IPS-NIHi11 (cell line): ENCODE results near the gene NUDT8.

ENCODE experiments used
- DNase-seq: peaks from one replicate; pipeline ENCODE4 v3.0.0; 2012; ENCODE audit warnings: mixed read lengths, low spot score

NUDT8 gene, protein sequence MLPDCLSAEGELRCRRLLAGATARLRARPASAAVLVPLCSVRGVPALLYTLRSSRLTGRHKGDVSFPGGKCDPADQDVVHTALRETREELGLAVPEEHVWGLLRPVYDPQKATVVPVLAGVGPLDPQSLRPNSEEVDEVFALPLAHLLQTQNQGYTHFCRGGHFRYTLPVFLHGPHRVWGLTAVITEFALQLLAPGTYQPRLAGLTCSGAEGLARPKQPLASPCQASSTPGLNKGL

DNA sequence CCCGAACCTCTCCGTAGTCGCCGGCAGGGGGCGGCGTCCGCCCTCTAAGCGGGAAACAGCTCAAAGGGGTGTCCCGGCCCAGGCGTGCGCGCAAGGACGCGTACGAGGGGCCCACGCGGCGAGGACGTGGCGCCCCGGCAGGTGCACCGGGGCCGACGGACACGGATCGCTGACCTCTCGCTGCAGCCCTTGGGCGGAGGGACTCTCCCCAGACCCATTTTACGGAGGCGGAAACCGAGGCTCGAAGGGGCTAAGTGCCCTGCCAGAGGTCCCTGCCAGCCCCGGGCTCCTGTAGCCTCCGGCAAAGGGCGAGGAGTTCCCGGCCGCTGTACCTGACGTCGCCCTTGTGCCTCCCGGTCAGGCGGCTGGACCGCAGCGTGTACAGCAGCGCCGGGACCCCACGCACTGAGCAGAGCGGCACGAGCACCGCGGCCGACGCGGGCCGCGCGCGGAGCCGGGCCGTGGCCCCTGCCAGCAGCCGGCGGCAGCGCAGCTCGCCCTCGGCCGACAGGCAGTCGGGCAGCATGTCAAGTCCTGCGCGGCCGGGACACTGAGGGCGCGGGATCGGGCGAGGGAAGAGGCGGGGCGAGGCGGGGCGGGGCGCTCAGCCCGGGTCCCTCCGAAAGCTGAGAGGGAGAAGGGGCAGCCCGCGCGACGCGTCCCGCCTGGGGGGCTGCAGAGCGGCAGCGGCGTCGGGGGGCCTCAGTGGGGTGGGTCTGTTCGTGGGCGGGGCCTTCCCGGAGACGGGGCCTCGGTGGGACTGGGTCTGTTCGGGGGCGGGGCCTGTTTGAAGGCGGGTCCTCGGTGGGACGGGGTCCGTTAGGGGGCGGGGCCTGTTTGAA lies at the start of gene NUDT8:
Gene NUDT8, minus strand, starts transcription at position 552 of the 842 bp plus-strand sequence. Its CDS starts 26 bp downstream, at position 526.
- peak; percentile 76 for DNase-seq

DNA sequence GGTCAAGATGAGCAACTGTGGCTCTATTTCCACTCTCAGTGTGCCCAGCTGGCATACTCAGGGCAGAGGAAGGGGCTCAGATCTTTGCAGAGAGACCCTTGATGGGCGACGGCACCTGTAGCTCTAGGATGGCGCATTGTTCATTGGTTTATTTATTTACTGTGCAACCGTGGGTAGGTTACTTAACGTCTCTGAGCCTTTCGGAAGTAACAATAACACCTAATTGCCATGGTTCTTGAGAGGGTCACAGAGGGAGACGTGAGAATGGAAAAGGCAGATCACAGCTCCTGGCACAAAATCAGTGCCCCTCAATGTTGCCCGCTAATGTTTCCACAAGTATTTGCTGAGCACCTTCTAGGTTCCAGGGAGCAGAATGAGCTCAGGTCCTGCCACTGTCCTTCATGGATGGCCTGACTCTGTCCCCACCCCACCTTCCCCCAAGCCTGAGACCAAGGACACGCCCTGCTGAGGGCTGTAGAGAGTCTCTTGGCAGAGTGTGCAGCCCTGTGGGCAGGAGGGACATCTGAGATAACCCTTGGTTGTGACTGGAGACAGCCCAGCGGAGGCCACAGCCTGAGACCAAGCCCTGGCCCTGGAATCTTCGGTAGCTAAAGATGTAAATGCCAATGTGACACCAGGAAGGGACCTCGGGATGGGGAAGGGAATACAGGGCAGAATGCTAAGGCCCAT lies 45.5 kb upstream of the NUDT8 start:
- DNase-seq = no peak

DNA sequence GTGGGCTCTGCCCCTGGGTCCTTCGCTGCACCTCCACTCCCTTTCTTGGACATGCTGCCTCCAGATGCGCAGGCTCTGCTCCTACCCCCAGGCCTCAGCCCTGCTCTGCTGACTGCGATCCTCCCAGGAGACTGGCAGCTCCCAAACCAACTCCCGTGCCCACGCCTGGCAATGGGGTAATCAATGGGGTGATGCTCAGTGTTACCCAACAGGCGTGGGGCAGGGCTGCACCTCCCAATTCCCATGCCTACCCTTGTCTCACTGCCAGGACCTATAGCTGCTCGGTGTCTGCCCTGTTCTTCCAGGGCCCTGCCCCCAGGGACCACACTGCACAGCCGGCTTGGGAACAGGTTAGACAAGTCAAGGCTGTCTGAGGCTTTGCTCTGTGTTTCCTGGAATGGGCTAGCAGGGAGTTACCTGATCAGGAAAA lies 44.7 kb upstream of the NUDT8 start, which contains the start of gene ALDH3B2:
Gene ALDH3B2, minus strand, starts transcription at position 182 of the 430 bp plus-strand sequence. CDS start 7,688 bp downstream, outside the sequence.
- DNase-seq = peak; percentile 69

DNA sequence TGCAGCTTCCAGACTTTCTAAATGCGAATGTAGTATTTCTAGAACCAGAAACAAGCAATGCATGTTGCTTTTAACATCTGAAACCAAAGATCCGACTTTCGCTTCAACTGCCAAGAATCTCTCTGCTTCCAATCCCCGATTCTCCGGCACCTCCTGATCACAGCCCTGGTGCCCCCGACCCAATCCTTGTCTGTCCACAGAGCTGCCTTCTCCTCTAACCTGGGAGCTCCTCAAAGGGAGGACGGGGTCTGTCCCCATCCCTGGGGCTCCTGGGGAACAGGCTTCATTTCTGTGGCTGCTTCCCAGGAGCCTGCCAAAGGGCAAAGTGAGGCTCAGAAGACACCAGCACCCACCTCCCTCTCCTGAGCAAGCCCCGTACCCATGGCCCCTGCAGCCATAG lies 44.2 kb upstream of the NUDT8 start:
- no peak for DNase-seq

DNA sequence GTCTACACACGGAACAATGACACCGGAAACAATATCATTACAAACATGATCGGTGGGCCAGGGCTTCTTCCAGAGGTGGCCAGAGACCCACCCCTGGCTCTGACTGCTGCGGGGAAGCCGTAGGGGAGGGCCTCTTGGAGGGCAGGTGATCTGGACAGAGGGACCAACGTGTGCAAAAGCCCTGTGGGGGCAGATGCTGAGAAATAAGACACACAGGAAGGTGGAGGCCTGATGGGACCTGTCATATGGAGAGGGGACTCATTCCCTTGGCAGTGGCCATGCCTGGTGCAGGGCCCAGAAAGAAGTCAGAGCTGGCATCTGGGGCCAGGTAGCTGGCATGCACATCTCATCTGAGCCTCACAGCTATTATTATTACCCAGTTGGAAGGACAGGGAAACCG lies 43.6 kb upstream of the NUDT8 start:
- DNase-seq = no peak

DNA sequence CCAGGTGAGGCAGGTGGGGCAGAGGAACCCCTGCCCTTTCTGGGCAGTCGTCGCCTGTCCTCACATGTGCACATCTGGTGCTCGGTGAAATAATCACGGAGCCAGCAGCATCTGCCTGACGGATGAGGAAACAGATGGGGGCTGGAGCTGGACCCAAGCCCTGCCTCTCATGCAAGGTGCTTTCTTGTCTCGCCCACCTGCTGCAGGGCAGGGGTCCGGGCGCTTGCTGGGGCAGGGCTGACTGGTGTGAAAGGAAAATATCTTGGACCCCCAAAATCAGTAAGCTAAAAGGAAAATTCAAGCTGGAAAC lies 41.4 kb upstream of the NUDT8 start:
- DNase-seq = no peak

DNA sequence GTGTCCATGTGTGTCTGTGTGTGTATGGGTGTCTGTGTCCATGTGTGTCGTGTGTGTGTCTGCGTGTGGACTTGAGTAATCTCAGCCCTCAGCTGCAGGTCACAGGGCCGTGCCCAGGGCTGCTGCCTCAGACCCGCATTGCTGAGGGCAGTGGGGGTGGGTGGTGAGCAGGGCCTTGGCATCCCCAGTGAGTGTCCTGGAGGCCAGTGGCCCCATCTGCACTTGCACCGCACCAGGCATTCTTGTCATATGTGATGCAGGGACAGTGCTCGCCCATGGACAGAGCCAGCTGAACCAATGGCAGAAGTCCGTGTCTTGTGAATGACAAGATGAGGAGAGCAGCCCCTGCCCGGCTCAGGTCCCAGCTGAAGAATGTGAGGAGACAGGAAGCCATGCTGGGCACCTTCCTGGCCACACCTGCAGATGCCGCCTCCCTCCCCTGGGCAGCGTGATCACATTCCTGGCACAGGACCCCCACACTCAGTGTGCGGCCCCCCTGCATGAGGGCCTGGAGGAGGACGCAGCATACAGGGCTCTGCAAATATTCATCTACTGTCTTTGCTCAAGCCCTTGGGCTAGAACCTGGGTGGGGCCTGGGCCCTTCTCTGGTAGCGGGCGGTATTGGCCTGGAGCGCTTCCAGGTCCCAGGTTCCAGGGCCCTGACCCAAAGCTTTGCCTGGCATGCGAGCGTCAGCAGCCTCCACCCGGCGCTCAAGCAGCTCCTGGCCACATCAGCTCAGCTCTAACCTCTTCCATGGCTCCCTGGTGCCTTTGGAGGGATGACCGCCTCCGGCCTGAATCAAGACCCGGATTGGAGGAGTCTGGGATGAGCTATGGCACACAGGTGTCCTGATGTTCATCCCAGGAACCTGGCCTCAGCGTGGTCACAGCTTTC lies 40.8 kb upstream of the NUDT8 start:
- no peak for DNase-seq

DNA sequence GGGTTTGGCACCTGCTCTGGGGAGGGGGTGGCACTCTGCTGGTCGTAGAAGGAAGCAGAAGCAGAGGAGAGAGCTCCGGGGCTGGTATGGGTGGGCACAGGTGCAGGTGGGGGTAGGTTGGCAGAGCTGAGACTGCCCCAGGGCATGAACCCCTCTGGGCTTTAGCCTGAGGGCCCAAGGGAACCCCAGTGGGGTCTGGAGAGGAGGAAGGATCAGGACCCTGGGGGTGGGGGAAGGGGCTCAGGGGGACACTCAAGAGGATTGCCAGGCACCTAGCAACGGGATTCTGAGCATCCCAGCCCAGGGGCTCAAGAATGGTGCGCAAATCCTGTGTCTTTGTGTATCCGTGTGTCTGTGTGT lies 38.4 kb upstream of the NUDT8 start:
- no peak for DNase-seq

DNA sequence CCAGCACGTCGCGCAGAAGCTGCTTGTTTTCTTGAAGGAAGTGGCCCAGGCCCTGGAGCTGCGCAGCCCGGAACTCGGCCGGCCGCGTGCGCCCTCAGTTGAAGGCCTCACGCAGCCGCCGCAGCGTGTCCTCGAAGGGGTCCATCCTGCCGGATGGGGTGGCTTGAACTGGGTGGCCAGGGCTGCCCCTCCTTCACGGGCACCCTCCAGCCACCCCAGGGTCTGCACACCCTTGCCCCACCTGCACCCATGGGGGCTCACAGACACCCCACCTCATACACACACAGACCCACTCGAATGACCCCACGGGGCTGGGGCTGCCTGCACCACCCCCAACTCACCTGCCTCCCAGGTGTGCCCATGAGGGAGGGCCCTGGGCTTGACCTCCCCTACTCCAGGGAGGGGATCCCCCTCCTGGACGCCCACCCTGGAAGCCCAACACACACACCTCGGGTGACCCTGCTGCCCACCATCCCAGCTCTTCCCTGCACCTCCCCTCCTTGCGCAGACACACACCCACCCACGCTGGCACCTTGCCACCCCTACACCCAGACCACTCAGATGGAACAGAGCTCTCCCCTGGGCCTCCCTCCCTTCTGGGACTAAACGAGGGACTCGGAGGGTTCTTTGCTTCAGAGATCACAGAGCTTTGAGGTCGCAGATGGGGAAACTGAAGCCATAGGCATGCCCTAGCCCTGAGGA lies 37.9 kb upstream of the NUDT8 start:
- no peak for DNase-seq

DNA sequence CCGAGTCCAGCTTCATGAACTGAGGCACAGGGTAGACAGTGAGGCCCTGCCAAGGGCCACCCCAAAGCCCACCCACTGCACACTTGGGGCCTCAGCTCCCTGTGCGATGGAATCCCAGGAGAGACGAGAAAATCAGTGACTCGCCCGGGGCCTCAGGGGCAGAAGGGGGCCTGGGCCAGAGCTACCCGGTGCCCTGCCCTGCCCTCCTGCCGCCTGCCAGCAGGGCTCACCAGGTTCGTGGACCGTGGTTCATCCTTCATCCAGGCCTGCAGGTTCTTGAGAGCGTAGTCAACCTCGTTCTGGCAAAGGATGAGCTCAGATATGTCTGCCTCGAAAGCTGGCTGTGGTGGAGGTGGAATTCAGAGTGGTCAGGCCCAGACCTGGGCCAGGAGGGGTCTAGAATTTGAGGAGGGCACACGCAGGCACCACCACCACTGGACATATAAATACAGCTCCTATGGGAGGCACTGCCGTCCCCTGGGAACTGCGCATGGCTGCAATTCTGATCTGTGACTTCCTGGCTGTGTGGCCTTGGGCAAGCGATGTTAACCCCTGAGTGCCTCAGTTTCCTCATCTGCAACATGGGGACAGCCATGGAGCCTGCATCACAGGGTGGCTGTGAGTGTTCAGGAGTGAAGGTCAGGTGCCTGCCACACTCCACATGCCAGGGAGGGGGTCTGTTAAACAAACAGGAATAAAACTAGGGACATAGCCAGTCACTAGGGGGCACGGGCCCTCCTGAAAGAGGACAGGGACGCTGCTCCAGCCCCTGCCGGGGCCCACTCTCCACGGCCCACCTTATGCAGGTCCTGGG lies 37.1 kb upstream of the NUDT8 start:
- DNase-seq = no peak

DNA sequence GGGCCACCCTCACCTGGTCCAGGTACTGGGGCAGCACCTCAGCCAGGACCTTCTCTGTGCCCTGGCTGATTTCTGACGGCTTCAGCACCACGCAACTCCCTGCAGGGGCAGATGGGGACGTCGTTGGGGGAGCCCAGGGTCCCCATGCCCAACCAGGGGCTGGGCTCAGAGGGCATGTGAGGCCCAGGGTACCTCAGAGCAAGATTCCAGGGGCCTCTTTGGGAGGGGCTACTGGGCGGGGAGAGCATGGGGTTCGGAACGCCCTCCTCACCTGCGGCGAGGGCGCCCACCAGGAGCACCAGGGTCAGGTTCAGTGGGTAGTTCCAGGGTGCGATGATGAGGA lies 36.5 kb upstream of the NUDT8 start:
- DNase-seq = no peak

DNA sequence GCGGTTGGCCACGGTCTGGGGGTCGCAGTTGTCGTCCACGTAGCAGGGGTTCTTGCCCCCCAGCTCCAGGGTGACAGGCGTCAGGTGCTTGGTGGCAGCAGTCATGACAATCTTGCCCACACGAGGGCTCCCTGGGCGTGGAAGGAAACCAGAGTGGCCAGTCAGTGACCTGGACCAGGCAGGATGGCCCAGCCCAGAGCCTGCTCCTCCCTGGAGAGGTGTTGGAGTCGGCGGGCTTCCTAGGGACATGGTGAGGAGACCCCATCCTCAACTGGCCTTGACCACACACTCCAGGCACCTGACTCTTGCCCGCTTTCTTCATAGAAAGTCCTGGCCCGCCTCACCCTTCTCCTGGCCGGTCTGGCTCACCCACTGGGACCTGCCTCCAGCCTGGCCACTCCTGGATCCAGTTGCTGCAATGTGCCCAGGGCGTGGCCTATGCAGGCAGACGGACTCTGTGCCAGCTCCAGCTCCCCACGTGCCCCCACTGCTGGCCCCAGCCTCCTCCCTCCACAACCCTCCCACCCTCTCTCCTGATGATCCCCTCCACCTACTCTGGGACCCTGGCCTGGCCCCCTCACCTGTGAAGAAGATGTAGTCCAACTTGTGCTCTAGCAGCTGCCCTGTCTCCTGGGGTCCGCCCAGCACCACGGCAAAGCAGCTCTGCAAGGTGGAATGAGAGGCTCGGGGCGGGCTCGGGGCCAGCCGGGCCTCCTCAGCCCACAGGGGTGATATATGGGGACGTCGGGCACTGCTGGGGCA lies 36.0 kb upstream of the NUDT8 start:
- peak; percentile 67 for DNase-seq

DNA sequence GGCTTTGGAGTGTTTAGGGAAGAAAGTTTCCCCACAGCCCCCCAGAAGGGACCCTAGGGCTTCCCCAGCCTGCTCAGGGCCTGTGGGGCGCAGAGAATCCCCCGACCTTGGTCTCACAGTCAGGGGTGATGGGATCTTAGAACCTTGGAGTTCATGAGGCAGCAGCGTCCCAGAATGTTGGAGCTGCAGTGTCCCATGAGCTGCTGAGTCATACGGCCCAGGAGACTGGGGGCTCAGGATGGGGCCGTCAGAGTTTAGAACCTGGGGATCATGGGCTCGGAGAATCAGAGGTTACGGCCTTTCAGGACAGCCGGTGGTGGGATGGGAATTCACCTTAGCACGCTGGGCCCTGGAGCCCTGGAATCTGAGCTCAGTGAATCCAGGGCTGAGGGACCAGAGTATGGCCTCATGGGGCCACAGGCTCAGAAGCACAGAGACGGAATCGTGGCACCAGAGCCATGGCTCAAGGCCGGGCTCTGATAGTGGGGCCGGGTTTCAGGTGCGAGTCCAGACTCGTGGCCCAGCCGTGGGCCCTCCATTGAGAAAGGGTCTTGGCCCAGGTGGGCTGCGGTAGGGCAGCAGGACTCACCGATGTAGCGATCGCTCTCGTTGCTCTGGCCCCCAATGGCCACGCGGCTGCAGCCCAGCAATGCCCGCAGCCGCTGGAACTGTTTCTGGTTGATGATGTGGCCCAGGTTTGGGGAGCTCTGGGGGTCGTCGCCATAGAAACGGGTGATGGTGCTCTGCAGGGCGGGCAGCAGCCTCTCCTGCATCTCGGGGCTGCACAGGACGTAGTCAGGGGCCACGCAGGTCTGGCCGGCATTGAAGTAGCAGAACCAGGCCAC lies 35.2 kb upstream of the NUDT8 start:
- DNase-seq = no peak

DNA sequence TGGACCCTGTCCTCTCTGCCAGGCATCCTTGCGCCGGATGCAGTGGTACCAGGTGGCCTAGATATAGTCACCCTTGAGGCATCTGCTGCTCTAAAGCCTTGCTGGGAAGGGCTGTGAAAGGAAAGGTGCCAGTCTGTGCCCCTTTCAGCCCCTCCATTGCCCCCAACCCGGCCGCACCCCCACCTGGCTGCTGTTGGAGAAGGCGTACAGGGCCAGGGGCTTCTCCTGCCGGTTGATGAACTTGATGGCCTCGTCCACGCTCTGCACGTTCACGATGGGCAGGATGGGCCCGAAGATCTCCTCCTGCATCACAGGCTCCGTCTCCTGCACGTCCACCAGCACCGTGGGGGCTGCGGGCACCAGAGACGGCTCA lies 34.5 kb upstream of the NUDT8 start:
- no peak for DNase-seq

DNA sequence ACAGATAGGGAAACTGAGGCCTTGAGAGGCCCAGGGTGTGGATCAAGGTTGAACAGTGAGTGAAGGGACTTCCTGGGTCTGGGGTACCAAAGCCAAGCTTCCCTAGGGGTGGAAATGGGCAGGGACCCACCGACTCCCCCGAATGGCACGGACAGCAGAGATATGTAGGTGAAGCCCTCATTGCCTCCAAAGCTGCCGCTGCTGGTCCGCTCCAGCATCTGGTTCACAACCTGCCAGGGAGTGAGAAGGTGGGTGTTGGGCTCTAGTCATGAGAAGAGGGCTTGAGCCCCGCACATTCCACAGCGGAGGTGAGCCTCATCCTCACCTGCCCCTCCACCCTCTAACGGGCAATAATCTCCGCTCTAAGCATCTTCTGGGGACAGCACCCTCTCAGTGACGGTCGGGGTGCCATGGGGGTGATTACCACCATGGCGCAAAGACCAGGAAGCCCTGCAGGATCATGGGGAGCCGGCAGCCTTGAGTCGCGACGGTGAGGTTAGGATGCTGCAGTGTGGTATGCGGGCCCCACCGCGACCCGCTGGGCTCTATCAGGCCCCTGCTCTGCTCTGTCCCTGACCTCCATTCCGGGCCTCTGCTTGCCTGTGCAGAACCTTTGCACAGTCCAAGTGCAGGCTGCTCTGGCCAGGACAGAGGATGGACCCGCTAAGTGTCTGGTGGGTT lies 33.9 kb upstream of the NUDT8 start:
- DNase-seq = no peak

DNA sequence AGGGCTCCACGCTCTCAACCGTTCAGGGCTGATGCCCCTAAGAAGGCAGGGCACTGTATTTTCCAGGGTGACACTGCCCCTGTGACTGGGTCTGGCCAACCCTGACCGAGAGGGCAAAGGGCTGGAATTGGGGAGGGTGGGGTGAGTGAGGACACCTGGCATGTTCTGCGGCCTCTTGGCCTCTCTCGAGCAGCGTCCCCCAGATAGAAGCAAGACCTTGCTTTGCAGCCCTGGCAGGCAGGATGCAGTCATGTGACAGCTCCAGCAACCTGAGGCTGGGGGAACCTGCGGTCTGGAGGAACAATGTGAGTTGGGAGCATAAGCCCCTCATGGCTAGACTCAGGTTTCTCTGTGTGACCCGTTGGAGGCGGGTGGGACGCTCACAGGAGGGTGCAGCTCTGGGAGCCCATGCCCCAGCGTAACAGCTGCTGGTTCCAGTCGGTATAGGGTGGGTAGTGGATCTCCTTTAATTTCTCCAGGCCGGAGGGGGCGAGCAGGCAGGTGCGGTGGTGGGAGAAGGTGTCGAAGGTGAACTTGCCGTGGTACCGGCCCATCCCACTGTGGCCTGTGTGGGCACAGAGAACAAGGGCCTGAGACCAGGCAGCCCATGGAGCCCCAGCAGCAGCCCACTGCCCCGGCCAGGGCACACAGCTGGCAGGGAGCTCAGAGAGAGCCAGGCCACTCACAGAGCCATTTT lies 33.2 kb upstream of the NUDT8 start:
- no peak for DNase-seq

DNA sequence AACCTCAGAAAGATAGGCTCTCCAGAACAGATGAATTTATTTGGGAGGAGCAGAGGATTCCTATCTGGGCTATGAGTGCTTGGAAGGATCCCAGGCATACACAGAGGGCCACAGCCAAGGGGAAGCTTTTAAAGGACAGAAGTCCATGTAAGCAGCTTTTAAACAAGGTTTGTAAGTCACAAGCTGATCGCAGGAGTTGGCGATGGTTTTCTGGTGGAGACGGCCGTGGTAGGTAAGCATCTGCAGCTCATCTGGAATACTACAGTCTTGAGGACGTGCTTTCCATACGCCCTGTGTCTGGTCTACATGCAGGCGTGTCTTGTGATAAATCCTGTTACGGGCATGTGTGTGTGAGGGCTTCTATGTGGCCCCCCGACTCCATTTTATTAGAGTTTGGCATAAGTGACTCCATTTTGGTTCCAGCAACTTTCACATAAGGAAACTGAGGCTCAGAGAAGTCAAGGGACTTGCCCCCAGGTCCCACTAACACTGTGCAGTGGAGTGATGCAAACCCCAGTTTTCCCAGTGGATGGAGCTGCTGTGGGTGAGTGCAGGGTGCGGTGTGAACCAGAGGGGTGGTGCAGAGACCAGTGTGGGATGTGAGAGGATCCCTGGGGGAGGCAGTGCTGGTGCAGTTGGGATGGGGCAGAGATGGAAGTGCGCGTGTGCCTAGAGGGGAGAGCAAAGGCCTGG lies 32.6 kb upstream of the NUDT8 start:
- DNase-seq = no peak
